Measurements from ENCODE around the gene BLVRB.

- TF ChIP-seq ZC3H11A (IDR thresholded peaks at IDR 0.05) (no peak), CTCF (IDR thresholded peaks at IDR 0.05) (no peak), ZNF302 (CRISPR knock-in tag; IDR thresholded peaks at IDR 0.05) (no peak), USF2 (IDR thresholded peaks at IDR 0.05) (no peak), REST (IDR thresholded peaks at IDR 0.05) (no peak), CHD2 (IDR thresholded peaks at IDR 0.05; ENCODE audit: low read length, partially characterized antibody) (no peak)
Measured at GRCh38 chr19:40417643-40417981, 47.9 kb downstream of the BLVRB start.

Measured in A549 (cell line).